H54 (cell line): ENCODE measurements around the gene PRM3.
"Not testable (repeated sequence)": the region's sequence is repeated elsewhere in the genome, so short reads cannot be mapped to it uniquely, and the experiment has no call there.

Experiments used
- DNase-seq: peaks from one replicate; pipeline ENCODE4 v3.0.0; 2011; ENCODE audit warnings: low spot score, mixed read lengths; ENCODE audit not compliant: insufficient read length
- FAIRE-seq: peaks from 3 replicates; lab custom pipeline; 2011; peaks lifted over from hg19 to GRCh38; lab: Jason Lieb, UNC
- POLR2A ChIP-seq: IDR thresholded peaks from 2 replicates; pipeline ENCODE4 v1.6.1; 2011; ENCODE audit warnings: low read depth, mild to moderate bottlenecking, low read length

PRM3 gene

GRCh38 chr16:11310634-11310977 is 37.2 kb upstream of the PRM3 start:
- FAIRE-seq (no peak), DNase-seq (no peak)
- no peak for TF ChIP-seq POLR2A

GRCh38 chr16:11309895-11310633 is 36.6 kb upstream of the PRM3 start:
- DNase-seq (no peak), FAIRE-seq (no peak)
- TF ChIP-seq POLR2A = no peak

DNA sequence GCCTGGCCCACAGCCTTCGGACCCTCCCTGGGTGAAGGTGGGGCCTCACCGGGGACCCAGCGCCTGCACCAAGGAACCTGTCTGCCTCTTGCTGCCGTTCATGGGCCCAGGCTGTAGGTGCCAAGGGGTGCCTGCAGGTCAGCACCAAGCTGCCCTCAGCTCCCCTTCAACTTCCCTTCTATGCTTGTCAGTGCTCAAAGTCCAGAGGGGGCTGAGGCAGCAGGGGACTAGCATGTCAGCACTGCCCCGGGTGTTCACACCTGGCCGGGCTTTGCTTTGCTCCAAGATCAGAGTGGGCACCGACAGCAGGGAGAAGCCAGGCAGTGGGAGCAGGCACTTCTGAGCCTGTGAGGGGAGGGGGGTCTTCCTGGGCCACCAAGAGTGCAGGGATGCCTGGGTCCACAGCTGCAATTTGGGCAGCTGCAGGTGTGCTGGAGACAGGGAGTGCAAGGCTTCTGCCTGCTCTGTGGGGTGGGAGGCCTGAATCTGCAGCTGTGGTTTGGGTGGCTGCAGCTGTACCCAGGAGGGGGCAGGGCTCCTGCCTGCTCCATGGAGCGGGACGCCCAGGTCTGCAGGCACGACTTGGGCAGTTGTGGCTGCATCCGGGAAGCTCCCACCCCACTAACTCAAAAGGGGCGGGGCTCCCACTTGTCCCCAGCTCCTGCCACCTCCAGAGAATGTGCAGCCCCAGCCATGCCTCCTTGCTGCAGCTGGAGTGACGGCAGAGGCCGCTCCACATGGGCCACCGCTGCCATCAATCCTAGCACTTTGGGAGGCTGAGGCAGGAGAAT is 35.3 kb upstream of the PRM3 start:
- DNase-seq (no peak), FAIRE-seq (no peak)
- TF ChIP-seq POLR2A = no peak

DNA sequence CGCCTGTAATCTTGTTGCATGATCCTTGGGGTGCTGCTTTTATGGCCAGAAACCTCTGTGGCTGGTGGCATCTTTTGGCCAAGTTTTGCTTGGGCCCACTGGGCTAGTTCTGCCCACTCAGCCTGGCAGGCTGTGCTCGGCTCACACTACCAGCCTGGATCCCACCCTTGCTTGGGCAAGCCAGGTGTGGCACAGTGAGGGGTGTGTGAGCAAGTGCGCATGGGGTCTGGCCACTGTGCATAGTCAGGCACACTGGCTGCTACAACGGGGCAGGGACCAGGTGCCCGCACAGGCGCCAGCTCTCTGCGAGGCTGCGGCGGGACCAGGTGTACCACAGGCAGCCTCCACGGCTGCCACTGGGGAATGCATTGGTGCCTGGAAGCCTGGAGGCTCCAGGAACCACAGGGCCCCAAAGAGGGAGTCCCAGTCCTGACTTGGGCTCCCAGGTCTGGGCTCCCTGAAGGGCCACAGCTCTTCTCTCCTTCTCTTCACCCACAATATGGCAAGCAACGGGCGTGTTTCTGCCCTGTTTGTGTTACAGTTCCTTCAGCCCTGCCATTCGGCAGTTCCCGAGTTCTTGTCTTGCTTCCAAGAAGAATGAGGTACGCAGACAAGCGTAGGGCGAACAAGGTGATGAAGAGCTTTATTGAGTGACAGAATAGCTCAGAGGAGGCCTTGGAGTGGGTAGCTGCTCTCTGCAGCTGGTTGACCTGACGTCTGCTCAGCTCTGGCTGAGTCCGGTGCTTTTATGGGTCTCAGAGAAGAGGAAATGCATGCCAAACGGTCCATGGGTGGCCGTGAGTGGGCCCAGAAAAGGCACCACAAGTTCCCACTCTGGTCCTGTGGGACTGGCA is 34.4 kb upstream of the PRM3 start:
- FAIRE-seq (no peak), DNase-seq (no peak)
- no peak for TF ChIP-seq POLR2A

DNA sequence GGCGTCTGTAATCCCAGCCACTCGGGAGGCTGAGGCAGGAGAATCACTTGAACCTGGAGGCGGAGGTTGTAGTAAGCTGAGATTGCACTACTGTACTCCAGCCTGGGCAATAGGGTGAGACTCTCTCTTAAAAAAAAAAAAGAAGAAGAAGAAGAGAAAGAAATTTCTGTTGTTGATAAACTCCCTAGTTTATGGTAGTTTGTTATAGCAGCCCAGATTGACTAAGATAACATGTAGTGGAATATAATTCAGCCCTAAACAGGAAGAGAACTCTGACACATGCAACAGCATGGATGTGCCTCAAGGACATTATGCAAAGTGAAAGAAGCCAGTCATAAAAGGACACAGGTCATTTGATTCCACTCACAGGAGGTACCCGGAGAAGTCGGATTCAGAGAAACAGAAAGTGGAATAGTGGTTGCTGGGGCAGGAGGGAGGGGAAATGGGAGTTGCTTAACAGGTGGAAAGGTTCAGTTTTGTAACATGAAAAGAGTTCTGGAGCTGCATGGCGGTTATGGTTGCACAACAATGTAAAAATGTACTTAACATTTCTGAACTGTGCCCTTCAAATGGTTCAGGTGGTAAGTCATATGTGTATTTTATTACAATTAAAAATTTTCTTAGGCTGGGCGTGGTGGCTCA is 33.7 kb upstream of the PRM3 start:
- DNase-seq (no peak), FAIRE-seq (no peak)
- TF ChIP-seq POLR2A = no peak

- no peak for TF ChIP-seq POLR2A
- DNase-seq (no peak), FAIRE-seq (no peak)
Measured at GRCh38 chr16:11306381-11306780, 33.0 kb upstream of the PRM3 start.

- no peak for DNase-seq
- no peak for TF ChIP-seq POLR2A
- FAIRE-seq = no peak
Measured at GRCh38 chr16:11303405-11304138, 30.1 kb upstream of the PRM3 start.

DNA sequence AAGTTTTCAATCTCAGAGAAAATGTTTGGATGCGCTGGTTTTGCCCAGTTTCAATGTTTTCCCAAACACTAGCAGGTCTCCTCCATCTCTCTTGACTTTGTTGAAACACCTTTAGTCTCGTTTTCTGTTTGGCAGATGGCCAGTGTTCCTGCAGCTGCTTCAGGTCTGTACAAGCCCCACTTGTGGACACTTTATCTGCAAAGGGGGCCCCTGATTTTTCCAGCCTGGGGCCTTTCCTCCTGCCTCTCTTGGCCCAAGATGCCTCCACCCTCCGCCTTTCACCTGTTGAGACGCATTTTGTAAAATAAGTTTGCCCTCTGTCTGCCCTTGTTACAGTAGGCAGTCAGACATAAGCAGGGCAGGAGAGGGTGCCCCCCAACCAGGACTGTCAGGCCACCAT is 29.5 kb upstream of the PRM3 start:
- no peak for TF ChIP-seq POLR2A
- FAIRE-seq (no peak), DNase-seq (no peak)

- TF ChIP-seq POLR2A = no peak
- FAIRE-seq (no peak), DNase-seq (no peak)
Measured at GRCh38 chr16:11301645-11302501, 28.4 kb upstream of the PRM3 start.

DNA sequence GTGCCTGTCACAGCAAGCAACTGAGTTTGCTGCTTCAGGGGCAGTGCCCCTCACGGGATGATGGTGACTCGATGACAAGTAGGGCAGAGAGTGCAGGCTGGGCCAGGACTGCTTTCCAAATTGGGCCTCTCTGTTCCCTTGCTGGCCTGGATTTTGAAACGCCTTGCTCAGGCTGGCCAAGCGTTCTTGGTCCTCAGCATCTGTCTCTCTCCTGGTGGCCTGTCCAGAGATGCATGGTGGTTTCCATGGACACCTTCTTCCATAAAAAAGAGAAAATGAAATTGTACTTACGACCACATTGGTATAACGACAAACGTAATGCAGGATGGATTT is 27.1 kb upstream of the PRM3 start:
- FAIRE-seq (no peak), DNase-seq (no peak)
- no peak for TF ChIP-seq POLR2A

GRCh38 chr16:11299865-11300559 is 26.6 kb upstream of the PRM3 start:
- DNase-seq = no peak
- TF ChIP-seq POLR2A = no peak
- no peak for FAIRE-seq

DNA sequence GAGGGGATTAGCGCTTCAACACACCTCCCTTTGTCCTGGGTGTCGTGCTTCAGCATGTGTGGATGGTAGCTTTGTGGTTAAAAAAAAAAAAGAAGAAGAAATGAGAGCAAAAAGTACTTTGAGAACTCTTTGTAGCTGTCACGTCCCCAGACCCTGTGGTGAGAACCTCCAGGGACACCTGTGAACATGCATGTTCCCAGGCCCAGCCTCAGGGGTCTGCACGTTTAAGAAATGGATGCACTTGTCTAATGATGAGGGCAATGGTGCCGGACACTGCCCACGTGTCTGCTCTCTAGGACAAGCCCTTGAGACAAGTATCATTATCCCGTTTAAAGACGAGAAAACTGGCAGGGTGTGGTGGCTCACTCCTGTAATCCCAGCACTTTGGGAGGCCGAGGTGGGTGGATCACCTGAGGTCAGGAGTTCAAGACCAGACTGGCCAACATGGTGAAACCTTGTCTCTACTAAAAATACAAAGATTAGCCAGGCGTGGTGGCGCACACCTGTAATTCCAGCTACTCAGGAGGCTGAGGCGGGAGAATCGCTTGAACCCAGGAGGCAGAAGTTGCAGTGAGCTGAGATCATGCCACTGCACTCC is 25.6 kb upstream of the PRM3 start:
- DNase-seq, FAIRE-seq: not testable (repeated sequence)
